ENCODE measurements around the gene GABRG1. TPM values are rescaled to one million over a fixed set of nuclear protein-coding genes. Genes with fewer than 3 reads are reported as not detected.

GABRG1 gene
- total and polyA plus RNA-seq, 4 donors, result 0.03 TPM; not detected in 3

DNA sequence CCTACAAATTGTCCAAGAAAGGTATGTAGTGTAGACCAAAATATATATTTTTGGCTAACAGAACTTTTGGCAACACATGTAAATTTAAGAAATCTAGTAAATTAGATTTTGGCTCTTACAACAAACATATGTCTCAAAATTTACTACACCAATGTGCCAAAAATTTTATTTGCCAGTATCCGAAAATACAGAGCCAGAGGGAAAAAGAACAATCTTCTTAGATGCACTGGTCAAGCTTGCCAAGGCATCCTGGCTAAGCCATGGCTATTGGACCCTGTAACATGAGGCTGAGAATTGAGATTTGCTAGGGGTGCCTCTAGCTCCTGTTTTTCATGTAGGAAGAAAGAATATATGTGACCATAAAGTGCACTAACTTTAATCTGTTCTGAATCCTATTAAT is 91.8 kb downstream of the GABRG1 start:
- DNase-seq (no peak), ATAC-seq (ENCODE audit: low FRiP score) (no peak)
- WGBS, 2 donors, result 66 to 74% methylated on average over 1 of the region's 1 CpG
- Histone ChIP-seq H3K36me3 (ENCODE audit: control insufficient read depth in 1 of 2, insufficient read depth in 2 of 2, low read length in 1 of 2) (no peaks in the 10 kb centered on the region), H3K27me3 (ENCODE audit: control insufficient read depth in 1 of 2, insufficient read depth in 2 of 2, low read length in 1 of 2) (no peaks in the 10 kb centered on the region), H3K4me3 (ENCODE audit: low read length in 2 of 2) (no peak overlapping the region), H3K9me3 (ENCODE audit: control insufficient read depth, low read length) (no peaks in the 10 kb centered on the region), H3K27ac (ENCODE audit: low read depth in 1 of 2, low read length in 2 of 2) (no peak overlapping the region), H3K4me1 (ENCODE audit: control insufficient read depth in 1 of 2, insufficient read depth in 2 of 2, low read length in 2 of 2) (no peaks in the 10 kb centered on the region)
- intact Hi-C loops (cut with DNase I), result no loop called here

- no peak overlapping the region for H3K4me3 ChIP-seq (ENCODE audit: low read length in 2 of 2)
- no peaks in the 10 kb centered on the region for H3K9me3 ChIP-seq (ENCODE audit: control insufficient read depth, low read length)
- intact Hi-C loops (cut with DNase I), result no loop called here
- H3K27ac ChIP-seq (ENCODE audit: low read depth in 1 of 2, low read length in 2 of 2), result no peak overlapping the region
- no peaks in the 10 kb centered on the region for H3K27me3 ChIP-seq (ENCODE audit: control insufficient read depth in 1 of 2, insufficient read depth in 2 of 2, low read length in 1 of 2)
- H3K36me3 ChIP-seq (ENCODE audit: control insufficient read depth in 1 of 2, insufficient read depth in 2 of 2, low read length in 1 of 2), result no peaks in the 10 kb centered on the region
- DNase-seq (no peak), ATAC-seq (ENCODE audit: low FRiP score) (no peak)
- no peaks in the 10 kb centered on the region for H3K4me1 ChIP-seq (ENCODE audit: control insufficient read depth in 1 of 2, insufficient read depth in 2 of 2, low read length in 2 of 2)
Measured at GRCh38 chr4:46016306-46016705, 107.5 kb downstream of the GABRG1 start.

DNA sequence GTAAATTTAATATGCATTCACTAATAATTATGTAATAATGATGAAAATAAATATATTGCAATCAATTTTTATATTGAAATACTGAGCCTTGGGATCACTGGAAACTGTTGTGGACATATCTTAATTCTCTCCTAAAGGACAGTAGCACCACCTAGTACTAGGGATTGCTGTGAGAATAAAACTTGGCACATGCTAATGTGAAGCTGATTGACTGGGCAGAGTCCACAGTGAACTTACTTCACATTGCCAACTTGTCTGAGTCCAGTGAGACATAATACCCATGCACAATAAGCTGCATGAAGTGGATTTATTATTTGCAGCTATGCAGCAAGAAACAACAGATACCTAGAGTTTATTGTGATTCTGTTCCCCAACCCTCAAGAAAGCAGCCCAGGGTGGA is 131.1 kb downstream of the GABRG1 start:
- Histone ChIP-seq H3K27me3 (ENCODE audit: control insufficient read depth in 1 of 2, insufficient read depth in 2 of 2, low read length in 1 of 2) (no peaks in the 10 kb centered on the region), H3K36me3 (ENCODE audit: control insufficient read depth in 1 of 2, insufficient read depth in 2 of 2, low read length in 1 of 2) (no peaks in the 10 kb centered on the region), H3K27ac (ENCODE audit: low read depth in 1 of 2, low read length in 2 of 2) (no peak overlapping the region), H3K9me3 (ENCODE audit: control insufficient read depth, low read length) (no peaks in the 10 kb centered on the region), H3K4me3 (ENCODE audit: low read length in 2 of 2) (no peak overlapping the region), H3K4me1 (ENCODE audit: control insufficient read depth in 1 of 2, insufficient read depth in 2 of 2, low read length in 2 of 2) (no peaks in the 10 kb centered on the region)
- ATAC-seq (ENCODE audit: low FRiP score) (no peak), DNase-seq (no peak)
- intact Hi-C loops (cut with DNase I), result no loop called here

DNA sequence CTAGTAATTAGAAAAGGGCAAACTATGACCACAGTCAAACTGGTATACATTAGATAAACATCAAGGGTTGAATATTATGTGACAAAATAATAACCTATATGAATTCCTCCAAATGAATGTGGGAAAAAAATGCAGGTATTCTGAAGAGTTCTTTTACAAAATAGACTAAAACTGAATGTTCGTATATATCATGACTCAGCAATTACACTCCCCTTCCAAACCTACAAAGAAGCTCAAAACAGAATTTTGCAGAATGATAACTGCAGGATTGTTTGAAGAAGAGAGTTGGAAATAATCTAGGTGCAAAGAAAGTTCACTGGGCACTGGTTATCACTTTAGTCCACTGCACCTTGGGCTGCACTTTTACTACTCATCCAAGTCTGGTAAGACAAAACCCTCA is 134.1 kb downstream of the GABRG1 start:
- Histone ChIP-seq H3K27ac (ENCODE audit: low read depth in 1 of 2, low read length in 2 of 2) (no peak overlapping the region), H3K4me3 (ENCODE audit: low read length in 2 of 2) (no peak overlapping the region), H3K4me1 (ENCODE audit: control insufficient read depth in 1 of 2, insufficient read depth in 2 of 2, low read length in 2 of 2) (no peaks in the 10 kb centered on the region), H3K36me3 (ENCODE audit: control insufficient read depth in 1 of 2, insufficient read depth in 2 of 2, low read length in 1 of 2) (no peaks in the 10 kb centered on the region), H3K9me3 (ENCODE audit: control insufficient read depth, low read length) (no peaks in the 10 kb centered on the region), H3K27me3 (ENCODE audit: control insufficient read depth in 1 of 2, insufficient read depth in 2 of 2, low read length in 1 of 2) (no peaks in the 10 kb centered on the region)
- intact Hi-C loops (cut with DNase I), result no loop called here
- 71 to 73% methylated on average over 1 of the region's 1 CpG for WGBS, 2 donors
- ATAC-seq (ENCODE audit: low FRiP score), result no peak
- no peak for DNase-seq

DNA sequence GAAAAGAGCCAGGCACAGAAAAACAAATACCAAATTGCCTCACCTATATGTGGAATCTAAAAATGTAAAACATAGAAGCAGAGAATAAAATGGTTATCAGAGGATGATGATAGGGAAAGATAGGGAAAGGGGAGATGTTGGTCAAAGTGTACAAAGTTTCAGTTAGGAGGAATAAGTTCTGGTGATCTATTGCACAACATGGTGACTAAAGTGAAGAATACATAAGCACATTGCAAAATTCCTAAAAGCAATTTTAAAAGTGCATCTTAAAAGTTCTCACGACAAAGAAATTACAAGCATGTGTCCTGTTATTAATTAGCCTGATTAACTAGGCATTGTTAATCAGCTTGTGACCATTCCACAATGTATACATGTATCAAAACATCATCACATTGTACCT is 136.0 kb downstream of the GABRG1 start:
- ATAC-seq (ENCODE audit: low FRiP score) (no peak), DNase-seq (no peak)
- Histone ChIP-seq H3K36me3 (ENCODE audit: control insufficient read depth in 1 of 2, insufficient read depth in 2 of 2, low read length in 1 of 2) (no peaks in the 10 kb centered on the region), H3K9me3 (ENCODE audit: control insufficient read depth, low read length) (no peaks in the 10 kb centered on the region), H3K4me3 (ENCODE audit: low read length in 2 of 2) (no peak overlapping the region), H3K27me3 (ENCODE audit: control insufficient read depth in 1 of 2, insufficient read depth in 2 of 2, low read length in 1 of 2) (no peaks in the 10 kb centered on the region), H3K4me1 (ENCODE audit: control insufficient read depth in 1 of 2, insufficient read depth in 2 of 2, low read length in 2 of 2) (no peaks in the 10 kb centered on the region), H3K27ac (ENCODE audit: low read depth in 1 of 2, low read length in 2 of 2) (no peak overlapping the region)
- intact Hi-C loops (cut with DNase I), result no loop called here
- 83 to 88% methylated on average over 1 of the region's 1 CpG for whole genome bisulfite sequencing, 2 donors

All from aorta (tissue), 5 donors.